GM18526 (cell line): Measurements from ENCODE around the gene GATA5.

Source experiments
- POLR2A ChIP-seq: IDR thresholded peaks from 3 replicates; pipeline ENCODE4 v1.6.1; 2011; ENCODE audit not compliant: insufficient read length; ENCODE audit errors: extremely low read depth

GATA5 gene

DNA sequence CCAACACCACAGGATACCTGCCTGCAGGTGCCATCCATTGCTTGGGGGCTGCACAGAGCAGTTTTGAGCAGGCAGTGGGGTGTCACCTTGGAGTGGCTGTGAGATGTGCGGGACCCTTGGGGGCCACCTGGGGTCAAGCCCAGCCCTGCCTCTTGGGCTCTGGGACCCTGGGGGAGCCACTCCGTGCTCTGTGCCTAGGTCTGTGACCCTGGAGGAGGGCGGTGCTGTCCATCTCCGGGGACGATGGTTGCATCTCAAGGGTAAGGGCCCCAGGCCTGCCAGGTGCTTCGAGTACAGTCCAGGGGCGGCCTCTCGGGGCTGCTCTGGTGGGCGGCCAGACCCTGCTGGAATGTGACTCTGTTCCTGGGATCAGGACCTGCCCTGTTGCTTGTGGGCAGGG, 8.7 kb upstream of the GATA5 start:
- no peak for TF ChIP-seq POLR2A

- TF ChIP-seq POLR2A = no peak
Measured at GRCh38 chr20:62483613-62484458, 8.0 kb upstream of the GATA5 start.

DNA sequence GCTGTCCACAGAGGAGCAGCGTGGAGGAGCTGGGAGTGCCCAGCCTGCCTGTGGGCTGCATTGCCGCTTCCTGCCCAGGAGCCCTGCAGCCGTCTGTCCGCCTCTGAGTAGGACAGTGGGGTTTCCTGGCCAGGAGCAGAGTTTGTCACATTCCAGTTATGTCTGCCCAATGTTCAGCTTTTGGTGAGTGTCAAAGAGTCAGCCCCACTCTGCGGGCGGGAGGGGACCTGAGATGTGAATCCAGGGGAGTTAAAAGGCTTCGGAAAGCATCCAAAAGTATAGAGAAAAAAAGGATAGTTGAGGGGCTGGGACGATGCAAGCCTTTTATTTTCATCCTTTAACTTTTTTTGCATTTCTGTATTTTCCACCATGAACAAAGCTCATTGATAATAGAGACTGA, 7.2 kb upstream of the GATA5 start:
- no peak for TF ChIP-seq POLR2A

- no peak for TF ChIP-seq POLR2A
Measured at GRCh38 chr20:62482146-62482809, 6.5 kb upstream of the GATA5 start.

DNA sequence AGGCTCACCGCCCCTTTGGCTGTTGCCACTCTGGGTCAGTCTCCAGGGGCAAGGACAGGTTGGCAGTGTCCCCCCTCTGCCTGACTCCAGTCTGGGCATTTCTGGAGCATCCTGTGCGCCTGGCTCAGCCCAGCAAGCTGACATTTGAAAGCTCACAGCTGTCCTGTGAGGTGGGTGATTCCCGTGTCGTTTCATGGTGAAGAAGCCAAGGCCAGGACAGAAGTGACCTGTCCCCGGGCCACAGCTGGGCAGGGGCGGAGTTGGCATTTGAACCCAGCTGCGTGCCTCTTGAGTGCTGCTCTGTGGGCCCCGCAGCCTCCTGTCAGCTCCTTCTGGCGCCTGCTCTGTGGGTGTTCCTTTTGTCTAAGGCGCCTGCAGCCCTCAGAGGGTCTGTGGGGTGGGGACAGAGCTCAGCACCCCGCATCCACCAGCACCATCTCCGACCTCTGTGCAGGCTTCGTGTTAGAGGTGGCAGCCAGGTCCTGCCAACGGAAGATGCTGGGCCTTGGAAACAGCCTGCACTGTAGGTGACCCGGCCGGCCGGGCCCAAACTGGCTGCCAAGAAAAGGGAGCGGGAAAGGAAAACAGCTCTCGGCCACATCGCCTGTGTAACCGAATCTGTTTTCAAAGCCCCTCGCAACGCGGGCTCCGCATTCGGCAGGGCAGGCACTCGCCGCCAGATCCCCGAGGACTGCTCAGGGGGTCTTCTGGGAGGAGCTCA, 5.8 kb upstream of the GATA5 start:
- TF ChIP-seq POLR2A = no peak

DNA sequence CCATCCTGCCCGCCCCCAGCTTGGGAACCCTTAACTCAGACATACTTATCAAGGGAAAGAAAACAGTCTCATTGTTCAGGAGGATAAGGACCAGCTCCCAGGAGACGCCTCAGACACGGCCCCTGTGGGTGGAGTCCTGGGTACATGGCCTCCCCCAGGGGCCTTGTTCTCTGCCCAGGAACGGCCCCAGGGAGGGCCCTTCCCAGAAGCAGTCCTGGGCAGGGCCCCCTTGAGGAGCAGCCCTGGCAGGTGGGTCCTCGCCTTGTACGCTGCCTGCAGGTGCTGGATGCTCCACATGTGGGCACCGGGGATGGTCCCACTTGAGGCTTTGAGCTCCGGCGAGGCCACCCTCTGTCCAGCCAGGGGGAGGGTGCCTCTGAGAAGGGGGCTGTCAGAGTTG, 4.5 kb upstream of the GATA5 start:
- TF ChIP-seq POLR2A = no peak

- TF ChIP-seq POLR2A = no peak
Measured at GRCh38 chr20:62479656-62480055, 3.9 kb upstream of the GATA5 start.

DNA sequence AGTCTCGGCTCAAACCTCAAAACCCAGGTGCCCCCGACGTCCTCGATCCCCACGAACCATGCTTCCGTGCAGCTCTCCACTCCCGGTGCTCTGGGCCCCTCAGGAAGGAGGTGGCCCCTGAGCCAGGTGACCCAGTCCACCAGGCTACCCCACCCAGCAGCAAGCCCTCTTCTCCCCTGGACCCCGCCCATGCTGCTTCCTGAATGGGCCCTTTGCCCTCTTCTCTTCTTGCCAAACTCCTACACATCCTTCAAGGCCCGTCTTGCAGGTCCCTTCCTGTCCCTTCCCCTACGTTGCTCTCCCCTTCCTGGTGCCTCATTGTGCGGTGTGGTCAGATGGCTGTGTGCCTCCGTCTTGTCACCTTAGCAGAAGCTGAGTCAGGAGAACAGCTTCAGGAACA, 3.4 kb upstream of the GATA5 start:
- TF ChIP-seq POLR2A = no peak

GRCh38 chr20:62477669-62478455, 2.1 kb upstream of the GATA5 start:
- TF ChIP-seq POLR2A = no peak

DNA sequence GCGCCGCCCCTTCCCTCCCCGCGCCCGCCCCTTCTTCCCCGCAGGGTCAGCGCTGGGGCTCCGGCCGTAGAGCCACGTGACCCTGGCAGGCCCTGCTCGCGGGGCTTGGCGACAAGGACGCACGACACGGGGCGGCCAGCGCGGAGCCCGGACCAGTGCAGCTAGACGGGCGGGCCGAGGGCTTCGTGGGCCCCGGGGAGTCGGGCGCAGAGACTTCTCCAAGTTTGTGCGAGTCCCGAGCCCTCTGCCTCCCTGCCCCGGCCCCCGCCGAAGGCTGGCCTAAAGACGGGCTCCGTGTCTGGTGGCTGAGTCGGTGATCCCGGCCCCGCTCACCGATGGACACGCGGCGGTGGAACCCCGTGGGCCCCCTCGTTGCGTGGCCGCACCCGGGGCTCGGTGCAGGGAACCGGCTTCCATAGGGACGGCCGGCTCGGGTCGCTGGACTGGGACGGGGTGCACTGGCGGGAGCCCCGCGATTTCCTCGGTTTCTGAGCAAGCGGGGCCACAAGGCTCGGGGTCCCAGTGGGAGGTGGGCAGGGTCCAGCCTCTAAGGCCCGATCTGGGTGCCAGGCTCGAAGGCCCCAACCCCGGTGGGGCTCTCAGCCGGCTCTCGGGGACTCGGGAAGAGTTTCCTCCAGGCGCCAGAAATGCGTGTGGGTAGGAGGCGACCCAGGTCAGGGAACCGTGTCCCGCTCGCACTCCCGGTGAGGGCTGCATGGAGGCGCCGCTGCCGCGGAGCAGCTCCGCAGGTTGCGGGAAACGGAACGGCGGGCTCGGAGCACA, 452 bp upstream of the GATA5 start:
- TF ChIP-seq POLR2A = no peak

DNA sequence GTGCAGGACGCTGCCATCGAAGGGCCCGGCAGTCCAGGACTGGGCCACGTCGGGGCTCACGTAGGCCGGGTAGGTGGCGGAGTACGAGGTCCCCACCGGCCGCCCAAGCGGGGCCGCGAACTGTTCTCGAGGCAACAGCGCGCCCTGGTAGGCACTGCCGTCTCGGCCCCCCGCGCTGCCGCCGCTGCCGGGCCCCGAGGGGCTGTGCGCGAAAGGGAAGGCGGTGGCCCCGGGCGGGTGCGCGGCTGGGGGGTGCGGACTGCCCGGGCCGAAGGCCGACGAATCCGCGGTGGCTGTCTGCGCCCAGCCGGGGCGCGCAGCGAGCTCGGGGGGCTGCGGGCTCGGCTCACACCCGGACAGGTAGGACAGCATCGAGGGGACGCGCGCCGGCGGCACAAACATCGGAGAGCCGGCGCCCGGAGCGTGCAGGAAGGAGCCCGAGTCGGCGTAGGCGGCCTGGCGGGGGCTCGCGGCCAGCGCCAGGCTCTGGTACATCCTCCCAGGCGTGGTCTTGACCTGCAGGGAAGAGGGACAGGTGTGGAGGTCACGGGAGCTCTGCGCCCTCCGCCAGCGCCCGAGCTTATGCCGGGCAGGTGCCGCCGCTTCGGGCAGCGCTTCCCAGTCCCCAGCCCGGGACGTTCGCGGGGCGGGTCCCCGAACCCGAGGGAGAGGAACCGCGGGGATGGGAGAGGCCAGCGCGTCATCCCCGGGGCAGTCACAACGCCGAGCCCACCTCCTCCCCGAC, 596 bp downstream of the GATA5 start:
- no peak for TF ChIP-seq POLR2A

- TF ChIP-seq POLR2A = no peak
Measured at GRCh38 chr20:62474604-62475026, 1.2 kb downstream of the GATA5 start.

DNA sequence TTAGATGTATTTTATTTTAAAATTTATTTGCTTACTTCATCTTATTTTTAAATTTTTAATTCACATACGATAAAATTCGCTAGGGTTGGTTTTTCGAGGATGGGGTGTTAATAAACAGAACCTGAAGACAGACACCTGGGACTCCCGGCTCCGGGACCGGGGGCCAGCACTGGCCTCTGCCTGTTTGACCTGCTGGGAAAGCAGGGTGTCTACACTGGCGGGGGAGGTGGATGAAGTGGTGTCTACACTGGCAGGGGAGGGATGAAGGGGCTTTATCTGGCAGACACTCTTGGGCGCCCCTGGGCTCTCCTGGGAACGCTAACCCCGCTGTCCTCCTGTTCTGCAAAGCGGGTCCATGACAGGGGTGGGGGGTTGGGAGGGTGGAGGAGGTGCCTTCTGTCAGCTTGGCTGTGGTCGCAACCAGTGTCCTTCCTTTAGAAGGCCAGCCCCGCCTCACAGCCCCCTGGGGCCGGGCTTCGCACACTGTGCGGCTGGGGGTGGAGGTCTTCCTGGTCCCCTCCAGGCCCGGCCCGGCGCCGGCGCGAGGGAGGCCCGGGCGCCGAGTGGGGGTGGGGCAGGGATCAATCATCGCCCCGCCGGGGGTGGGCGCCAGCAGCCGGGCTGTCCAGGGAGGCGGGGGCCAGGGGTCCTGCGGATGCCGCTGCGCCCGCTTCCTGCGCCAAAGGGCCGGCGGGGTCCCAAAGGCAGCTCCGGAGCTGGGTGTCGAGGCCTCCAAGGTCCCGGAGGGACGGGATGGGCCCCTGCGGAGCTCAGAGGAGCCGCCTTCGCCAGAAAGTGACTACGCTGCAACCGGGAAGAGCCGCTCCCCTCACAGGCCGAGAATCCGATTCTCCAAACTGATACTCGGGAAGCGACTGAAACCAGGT, 1.8 kb downstream of the GATA5 start:
- no peak for TF ChIP-seq POLR2A
